Stimulated activated CD4-positive, alpha-beta T cell treated with anti-CD3 and anti-CD28 coated beads, TNF-alpha, amount 100 ng/mL, for 24 hours (primary cell): ENCODE data around the gene DBET.
"Not testable (repeated sequence)": the region's sequence is repeated elsewhere in the genome, so short reads cannot be mapped to it uniquely, and the experiment has no call there.

ENCODE experiments used
- DNase-seq, 3 experiments: peaks; one replicate each; pipeline ENCODE4 v3.0.0-alpha.2; 2020; ENCODE audit warnings: low read depth in 3 of 3

DBET gene

GRCh38 chr4:190049378-190050239 lies 14.7 kb upstream of the DBET start:
- not testable (repeated sequence) for DNase-seq

- not testable (repeated sequence) for DNase-seq
These were observed 5.3 kb upstream of the DBET start for GRCh38 chr4:190058997-190059396.

GRCh38 chr4:190064805-190065204 lies 503 bp downstream of the DBET start:
- not testable (repeated sequence) for DNase-seq

GRCh38 chr4:190068351-190068750 lies 4.0 kb downstream of the DBET start:
- not testable (repeated sequence) for DNase-seq

GRCh38 chr4:190093052-190093451 lies 28.8 kb downstream of the DBET start:
- DNase-seq: not testable (repeated sequence)

- not testable (repeated sequence) for DNase-seq
These were observed 29.7 kb downstream of the DBET start for GRCh38 chr4:190094031-190094430.

- DNase-seq: not testable (repeated sequence)
These were observed 31.0 kb downstream of the DBET start for GRCh38 chr4:190095335-190095734.

- DNase-seq: not testable (repeated sequence)
These were observed 35.3 kb downstream of the DBET start for GRCh38 chr4:190099605-190100004.

GRCh38 chr4:190101525-190101924 lies 37.2 kb downstream of the DBET start:
- DNase-seq: not testable (repeated sequence)

GRCh38 chr4:190106191-190106590 lies 41.9 kb downstream of the DBET start:
- DNase-seq: not testable (repeated sequence)

GRCh38 chr4:190106611-190107480 lies 42.5 kb downstream of the DBET start:
- not testable (repeated sequence) for DNase-seq

GRCh38 chr4:190107766-190108485 lies 43.6 kb downstream of the DBET start:
- DNase-seq: not testable (repeated sequence)

- DNase-seq: not testable (repeated sequence)
These were observed 44.5 kb downstream of the DBET start for GRCh38 chr4:190108756-190109155.

- DNase-seq: not testable (repeated sequence)
These were observed 45.2 kb downstream of the DBET start for GRCh38 chr4:190109390-190110011.

- not testable (repeated sequence) for DNase-seq
These were observed 45.7 kb downstream of the DBET start for GRCh38 chr4:190110033-190110432.

- DNase-seq: not testable (repeated sequence)
These were observed 46.4 kb downstream of the DBET start for GRCh38 chr4:190110570-190111295.

- not testable (repeated sequence) for DNase-seq
These were observed 48.6 kb downstream of the DBET start for GRCh38 chr4:190112879-190113278.

GRCh38 chr4:190114991-190115390 lies 50.7 kb downstream of the DBET start:
- DNase-seq: not testable (repeated sequence)
